ENCODE results near the gene PDE4A.
"Not testable (repeated sequence)": the region's sequence is repeated elsewhere in the genome, so short reads cannot be mapped to it uniquely, and the experiment has no call there.

PDE4A gene

GRCh38 chr19:10404888-10405820, 15.2 kb upstream of the PDE4A start:
- DNase-seq, result peak; percentile 56

- no peak for DNase-seq
These were observed 14.1 kb upstream of the PDE4A start for GRCh38 chr19:10406191-10406590.

DNA sequence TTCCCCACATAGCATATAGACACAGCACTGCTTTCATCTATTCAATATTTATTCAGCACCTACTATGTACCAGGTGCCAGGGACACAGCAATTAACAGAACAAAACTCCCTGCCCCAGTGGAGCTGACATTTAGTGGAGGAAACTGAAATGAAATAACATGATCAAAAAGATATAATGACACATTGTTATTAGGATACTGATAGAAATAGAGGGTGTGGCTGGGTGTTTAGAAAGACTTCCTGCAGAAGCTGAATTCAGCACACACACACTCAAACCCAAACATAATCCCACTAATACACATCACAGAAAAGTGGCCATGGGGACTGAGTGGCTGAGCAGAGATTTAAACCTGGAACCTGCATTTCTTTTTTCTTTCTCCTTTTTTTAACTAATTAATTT, 13.2 kb upstream of the PDE4A start:
- DNase-seq, result peak; percentile 43

DNA sequence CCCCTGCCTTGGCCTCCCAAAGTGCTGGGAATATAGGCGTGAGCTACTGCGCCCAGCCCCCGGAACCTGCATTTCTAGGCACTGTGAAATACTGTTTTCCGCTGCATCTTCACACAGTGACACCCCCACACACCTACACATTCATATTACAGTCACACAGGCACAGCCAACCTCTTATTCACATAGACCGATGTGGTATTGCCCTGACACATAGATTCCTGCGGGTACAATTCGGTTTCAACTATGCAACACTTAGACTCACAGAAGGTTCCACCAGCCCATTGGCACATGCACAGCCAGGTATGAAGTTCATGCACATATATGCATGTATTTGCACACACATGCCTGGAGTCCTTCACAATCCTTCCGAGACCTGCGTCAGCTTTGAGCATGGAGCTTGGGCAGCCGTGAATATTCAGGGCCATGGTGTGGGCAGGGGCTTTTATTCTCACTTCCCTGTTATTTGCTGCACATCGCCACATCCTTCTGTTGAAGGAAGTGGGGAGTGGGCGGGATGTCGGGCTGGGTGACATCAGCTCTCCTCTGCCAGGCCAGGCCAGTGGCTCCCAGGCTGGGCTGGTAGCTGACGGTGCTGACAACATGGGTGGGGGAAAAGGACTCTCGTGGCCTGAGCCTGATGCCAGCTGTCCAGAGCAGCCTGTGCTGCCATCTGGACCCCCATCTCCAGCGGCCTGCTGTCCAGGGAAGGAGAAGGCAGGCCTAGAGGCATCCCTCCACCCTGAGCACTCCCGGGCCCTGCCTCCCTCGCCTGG, 11.6 kb upstream of the PDE4A start:
- DNase-seq, result peak; percentile 66

- DNase-seq, result not testable (repeated sequence)
These were observed 9.1 kb upstream of the PDE4A start for GRCh38 chr19:10411224-10411623.

GRCh38 chr19:10412257-10412977, 7.9 kb upstream of the PDE4A start:
- DNase-seq, result peak; percentile 75

- DNase-seq, result no peak
These were observed 4.3 kb upstream of the PDE4A start for GRCh38 chr19:10416083-10416379.

- DNase-seq, result peak; percentile 96
These were observed 3.7 kb upstream of the PDE4A start for GRCh38 chr19:10416380-10417257.

GRCh38 chr19:10417541-10418234, 2.6 kb upstream of the PDE4A start:
- no peak for DNase-seq

DNA sequence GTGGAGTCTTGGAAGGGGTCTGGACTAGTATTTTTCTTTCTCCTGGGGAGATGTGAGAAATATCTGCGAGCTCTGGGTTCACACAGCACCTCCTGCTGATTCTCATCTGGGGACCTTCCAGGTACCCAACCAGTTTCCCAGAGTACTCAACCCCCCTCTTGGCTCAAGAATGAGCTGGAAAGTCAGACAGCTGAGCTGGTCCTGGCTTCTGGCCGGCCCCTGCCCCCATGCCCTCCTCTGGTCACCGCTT, 2.2 kb upstream of the PDE4A start:
- DNase-seq, result no peak

DNA sequence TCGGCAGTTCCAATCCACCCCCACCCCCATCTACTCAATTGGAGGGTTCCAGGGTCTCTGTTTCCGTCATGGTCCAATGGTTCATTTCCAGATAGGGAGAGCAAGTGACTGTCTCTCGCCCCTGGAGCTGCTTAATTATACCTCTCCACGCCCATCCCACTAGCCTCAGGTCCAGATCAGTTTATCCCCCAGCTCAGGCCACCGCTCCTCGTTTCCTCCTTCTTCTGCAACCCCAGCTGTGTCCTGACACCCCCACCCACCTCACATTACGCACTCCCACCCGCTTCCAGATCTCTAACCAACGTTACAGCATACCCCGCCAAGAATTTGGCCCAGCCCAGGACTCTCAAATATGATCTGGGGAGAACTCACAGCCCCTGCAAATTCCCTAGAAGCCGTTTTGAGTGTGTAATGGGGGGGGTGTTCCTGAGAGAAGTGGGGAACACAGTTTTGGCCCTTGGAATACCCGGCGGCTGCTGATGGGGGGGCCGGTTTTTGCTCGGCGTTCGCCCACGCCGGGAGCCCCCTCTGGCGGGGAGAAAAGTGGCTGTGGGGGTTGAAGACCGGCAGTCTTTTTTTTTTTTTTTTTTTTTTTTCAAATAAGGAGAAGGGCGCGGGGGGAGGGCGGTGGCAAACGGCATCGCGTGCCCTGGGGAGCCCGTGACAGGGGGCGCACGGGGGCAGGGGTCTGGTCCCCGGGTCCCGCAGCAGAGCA, 1.7 kb upstream of the PDE4A start:
- DNase-seq, result peak; percentile 42

DNA sequence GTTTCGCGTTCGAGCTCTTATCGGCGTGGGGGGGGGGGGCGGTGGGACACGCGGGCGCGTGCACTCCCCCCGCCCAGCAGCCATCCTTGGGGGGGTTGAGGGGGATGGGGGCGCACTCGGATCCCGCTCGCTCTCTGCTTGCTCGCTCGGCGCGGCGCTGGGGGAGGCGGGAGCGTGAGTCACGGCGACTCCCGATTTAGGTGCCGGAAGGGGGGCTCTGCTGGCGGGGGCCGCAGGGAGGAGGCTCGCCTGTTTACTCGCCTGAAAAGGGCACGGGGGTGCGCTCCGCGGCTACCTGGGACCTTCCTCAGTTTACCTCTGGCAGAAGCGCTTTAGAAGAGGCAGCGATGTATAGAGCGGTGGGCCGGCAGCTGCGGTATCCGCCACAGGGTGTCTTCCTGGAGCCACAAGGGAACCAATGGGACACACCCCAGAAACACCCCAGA, 1.1 kb upstream of the PDE4A start:
- DNase-seq, result no peak

GRCh38 chr19:10419646-10420443, 493 bp upstream of the PDE4A start:
- peak; percentile 65 for DNase-seq

DNA sequence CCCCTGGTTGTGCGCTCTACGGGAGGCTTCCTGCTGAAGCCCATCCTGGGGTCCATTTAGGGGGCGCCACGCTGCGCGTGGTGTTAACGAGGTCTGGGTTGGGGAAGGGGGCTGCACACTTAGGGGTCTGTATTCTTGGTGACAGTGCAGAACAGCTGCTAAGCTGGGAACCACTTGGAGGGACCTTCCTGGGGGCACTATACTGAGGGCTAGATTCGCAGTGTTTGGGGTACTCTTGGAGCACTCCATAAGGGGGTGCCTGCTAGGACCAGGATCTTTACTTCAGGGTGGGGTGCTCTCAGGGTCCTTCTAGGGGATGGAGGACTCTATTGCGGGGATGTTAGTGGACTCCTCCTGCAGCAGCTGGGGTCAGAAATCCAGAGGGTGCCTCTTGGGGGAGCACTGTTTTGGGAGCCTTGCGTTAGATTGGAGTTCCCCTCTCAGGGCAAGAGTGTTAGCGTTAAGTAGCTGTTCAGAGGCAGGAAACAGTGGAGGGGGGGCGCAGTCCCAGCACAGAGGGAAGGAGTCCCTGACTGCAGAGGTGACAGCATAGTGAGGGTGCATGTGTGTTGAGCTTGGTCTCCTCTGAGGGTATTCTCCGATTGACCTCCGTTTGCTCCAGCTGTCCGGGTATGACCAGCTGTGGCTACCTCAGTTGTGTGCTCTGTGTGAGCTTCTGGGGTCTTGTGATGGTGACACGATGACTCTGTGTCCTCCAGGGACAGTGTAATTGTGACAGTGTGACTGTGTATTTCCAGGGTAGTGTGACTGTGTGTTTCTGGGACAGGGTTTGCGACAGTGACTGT, 1.1 kb downstream of the PDE4A start:
- peak; percentile 38 for DNase-seq

GRCh38 chr19:10422046-10422461, 1.7 kb downstream of the PDE4A start:
- DNase-seq, result no peak

DNA sequence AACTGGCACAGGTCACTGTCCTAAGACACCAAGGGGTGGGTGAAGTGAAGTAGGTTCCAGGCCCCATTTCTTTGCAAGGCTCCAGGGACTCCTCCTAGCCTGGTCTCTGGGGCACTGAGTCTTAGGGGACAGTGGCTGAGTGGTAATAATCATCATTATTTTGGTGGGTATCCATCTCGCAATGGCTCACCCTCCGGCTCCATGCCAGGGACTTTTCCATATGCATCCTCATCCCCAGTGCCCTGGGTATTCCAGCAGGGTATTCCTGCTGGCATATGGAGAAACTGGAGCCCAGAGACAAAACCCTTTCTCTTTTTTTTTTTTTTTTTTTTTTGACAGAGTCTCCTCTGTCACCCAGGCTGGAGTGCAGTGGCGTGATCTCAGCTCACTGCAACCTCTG, 2.5 kb downstream of the PDE4A start:
- no peak for DNase-seq

GRCh38 chr19:10424011-10424637, 3.8 kb downstream of the PDE4A start:
- DNase-seq, result peak; percentile 72

GRCh38 chr19:10427169-10427568, 6.8 kb downstream of the PDE4A start:
- DNase-seq, result no peak

DNA sequence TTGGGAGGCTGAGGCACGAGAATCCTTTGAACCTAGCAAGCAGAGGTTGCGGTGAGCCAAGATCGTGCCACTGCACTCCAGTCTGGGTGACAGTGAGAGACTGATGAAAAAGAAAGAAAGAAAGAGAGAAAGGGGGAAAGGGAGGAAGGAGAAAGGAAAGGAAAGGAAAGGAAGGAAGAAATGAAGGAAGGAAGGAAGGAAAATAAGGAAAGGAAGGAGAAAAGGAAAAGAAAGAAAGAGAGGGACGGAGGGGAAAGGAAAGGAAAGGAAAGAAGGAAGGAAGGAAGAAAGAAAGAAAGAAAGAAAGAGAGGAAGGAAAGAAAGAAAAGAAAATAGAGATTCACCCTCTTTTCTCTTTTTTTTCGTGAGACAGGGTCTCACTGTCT, 8.7 kb downstream of the PDE4A start:
- no peak for DNase-seq

All from CD4-positive, alpha-beta T cell treated with Interleukin-17A for 1 hour (primary cell).